Stimulated activated naive CD8-positive, alpha-beta T cell treated with anti-CD3 and anti-CD28 coated beads, Interleukin-15, amount 100 ng/mL, for 72 hours (primary cell): ENCODE measurements around the gene CLEC16A.
A peak's percentile ranks its signal among the peaks of the same experiment; 100 is the strongest.
"Not testable (repeated sequence)": the region's sequence is repeated elsewhere in the genome, so short reads cannot be mapped to it uniquely, and the experiment has no call there.

Experiments used
- ATAC-seq: fragments of 150-1000 bp; cut with Tn5 transposase; 2 replicates; pipeline ENCODE4 v1.10.0; 2021; ENCODE audit warnings: mild to moderate bottlenecking, moderate library complexity
- DNase-seq, 2 donors: peaks; one replicate each; pipeline ENCODE4 v3.0.0; 2021 to 2022
- H3K27ac Mint-ChIP-seq, 2 donors: one replicate each; pipeline ENCODE4 v1.8.0; 2022; ENCODE audit warnings: mild to moderate bottlenecking in 2 of 2, mixed read lengths in 2 of 2, moderate library complexity in 2 of 2
- H3K27me3 Mint-ChIP-seq: one replicate; pipeline ENCODE4 v1.8.0; 2022; ENCODE audit warnings: mixed read lengths
- H3K4me1 Mint-ChIP-seq: one replicate; pipeline ENCODE4 v1.8.0; 2022; ENCODE audit warnings: mild to moderate bottlenecking, mixed read lengths
- H3K4me3 Mint-ChIP-seq, 2 donors: one replicate each; pipeline ENCODE4 v1.8.0; 2022; ENCODE audit warnings: mild to moderate bottlenecking in 2 of 2, mixed read lengths in 2 of 2, moderate library complexity in 1 of 2
- H3K9me3 Mint-ChIP-seq, 2 donors: one replicate each; pipeline ENCODE4 v1.8.0; 2022; ENCODE audit warnings: mixed read lengths in 2 of 2

CLEC16A gene

GRCh38 chr16:10921536-10922327 lies 22.6 kb upstream of the CLEC16A start:
- ATAC-seq, result no peak
- Mint-ChIP-seq H3K27ac (no peak overlapping the region), H3K4me1 (peaks cover 7% of the 10 kb centered on the region), H3K9me3 (no peaks in the 10 kb centered on the region), H3K4me3 (no peak overlapping the region), H3K27me3 (no peaks in the 10 kb centered on the region)
- no peak for DNase-seq

GRCh38 chr16:10922328-10923145 lies 21.8 kb upstream of the CLEC16A start:
- H3K9me3 Mint-ChIP-seq, result no peaks in the 10 kb centered on the region
- no peaks in the 10 kb centered on the region for H3K27me3 Mint-ChIP-seq
- DNase-seq (no peak), ATAC-seq (no peak)
- H3K27ac Mint-ChIP-seq, result no peak overlapping the region
- no peak overlapping the region for H3K4me3 Mint-ChIP-seq
- peaks cover 7% of the 10 kb centered on the region for H3K4me1 Mint-ChIP-seq

GRCh38 chr16:10923146-10923649 lies 21.2 kb upstream of the CLEC16A start:
- Mint-ChIP-seq H3K27me3 (no peaks in the 10 kb centered on the region), H3K27ac (no peak overlapping the region), H3K9me3 (no peaks in the 10 kb centered on the region), H3K4me1 (peaks cover 7% of the 10 kb centered on the region), H3K4me3 (no peak overlapping the region)
- no peak for DNase-seq
- no peak for ATAC-seq

GRCh38 chr16:10923650-10924214 lies 20.6 kb upstream of the CLEC16A start:
- ATAC-seq (no peak), DNase-seq (no peak)
- no peaks in the 10 kb centered on the region for H3K9me3 Mint-ChIP-seq
- no peak overlapping the region for H3K4me3 Mint-ChIP-seq
- no peaks in the 10 kb centered on the region for H3K27me3 Mint-ChIP-seq
- peak overlapping the region in 1 of 2 donors; percentile 69 for H3K27ac Mint-ChIP-seq
- peaks cover 2% of the 10 kb centered on the region for H3K4me1 Mint-ChIP-seq

- not testable (repeated sequence) for H3K9me3 Mint-ChIP-seq, H3K27ac Mint-ChIP-seq
Measured at GRCh38 chr16:10925285-10925684, 19.1 kb upstream of the CLEC16A start.

GRCh38 chr16:10926094-10926493 lies 18.3 kb upstream of the CLEC16A start:
- no peak for ATAC-seq
- no peak overlapping the region for H3K4me3 Mint-ChIP-seq
- no peaks in the 10 kb centered on the region for H3K27me3 Mint-ChIP-seq
- no peak for DNase-seq
- peaks cover 12% of the 10 kb centered on the region for H3K4me1 Mint-ChIP-seq
- no peak overlapping the region for H3K27ac Mint-ChIP-seq
- no peaks in the 10 kb centered on the region for H3K9me3 Mint-ChIP-seq

More at GRCh38 chr16:10925285-10925684, 19.1 kb upstream of the CLEC16A start:
- ATAC-seq, H3K4me1 Mint-ChIP-seq, H3K27me3 Mint-ChIP-seq, H3K4me3 Mint-ChIP-seq, DNase-seq: not testable (repeated sequence)

GRCh38 chr16:10926867-10927266 lies 17.5 kb upstream of the CLEC16A start:
- Mint-ChIP-seq H3K27me3 (no peaks in the 10 kb centered on the region), H3K9me3 (no peaks in the 10 kb centered on the region), H3K27ac (no peak overlapping the region), H3K4me3 (no peak overlapping the region), H3K4me1 (peaks cover 20% of the 10 kb centered on the region)
- DNase-seq (no peak), ATAC-seq (no peak)

- ATAC-seq, result no peak
Measured at GRCh38 chr16:10927497-10928112, 16.8 kb upstream of the CLEC16A start.

GRCh38 chr16:10929097-10929496 lies 15.3 kb upstream of the CLEC16A start:
- not testable (repeated sequence) for H3K4me3 Mint-ChIP-seq, H3K9me3 Mint-ChIP-seq, ATAC-seq, H3K27me3 Mint-ChIP-seq, DNase-seq
- peaks cover 33% of the 10 kb centered on the region for H3K4me1 Mint-ChIP-seq
- peak overlapping the region in 1 of 2 donors; percentile 59 for H3K27ac Mint-ChIP-seq

More at GRCh38 chr16:10927497-10928112, 16.8 kb upstream of the CLEC16A start:
- no peak overlapping the region for H3K4me3 Mint-ChIP-seq
- no peaks in the 10 kb centered on the region for H3K9me3 Mint-ChIP-seq
- no peaks in the 10 kb centered on the region for H3K27me3 Mint-ChIP-seq
- no peak for DNase-seq
- peak overlapping the region in 1 of 2 donors; percentile 72 for H3K27ac Mint-ChIP-seq
- peaks cover 20% of the 10 kb centered on the region for H3K4me1 Mint-ChIP-seq

- no peak overlapping the region for H3K4me3 Mint-ChIP-seq
- no peaks in the 10 kb centered on the region for H3K9me3 Mint-ChIP-seq
- H3K4me1 Mint-ChIP-seq, result peaks cover 42% of the 10 kb centered on the region
- no peaks in the 10 kb centered on the region for H3K27me3 Mint-ChIP-seq
- no peak for DNase-seq
- no peak overlapping the region for H3K27ac Mint-ChIP-seq
- ATAC-seq, result no peak
Measured at GRCh38 chr16:10929853-10930754, 14.3 kb upstream of the CLEC16A start.

GRCh38 chr16:10930755-10931093 lies 13.6 kb upstream of the CLEC16A start:
- H3K27ac Mint-ChIP-seq, result no peak overlapping the region
- ATAC-seq, result no peak
- H3K9me3 Mint-ChIP-seq, result no peaks in the 10 kb centered on the region
- DNase-seq, result no peak
- no peak overlapping the region for H3K4me3 Mint-ChIP-seq
- H3K4me1 Mint-ChIP-seq, result peaks cover 45% of the 10 kb centered on the region
- no peaks in the 10 kb centered on the region for H3K27me3 Mint-ChIP-seq

- DNase-seq, result no peak
- no peak for ATAC-seq
- Mint-ChIP-seq H3K4me1 (peaks cover 49% of the 10 kb centered on the region), H3K9me3 (no peaks in the 10 kb centered on the region), H3K27ac (no peak overlapping the region), H3K4me3 (no peak overlapping the region), H3K27me3 (no peaks in the 10 kb centered on the region)
Measured at GRCh38 chr16:10931134-10931533, 13.2 kb upstream of the CLEC16A start.

- Mint-ChIP-seq H3K4me3 (no peak overlapping the region), H3K27ac (no peak overlapping the region), H3K4me1 (peaks cover 59% of the 10 kb centered on the region), H3K27me3 (no peaks in the 10 kb centered on the region), H3K9me3 (no peaks in the 10 kb centered on the region)
- ATAC-seq, result no peak
- no peak for DNase-seq
Measured at GRCh38 chr16:10931977-10932632, 12.3 kb upstream of the CLEC16A start.

- DNase-seq (no peak), ATAC-seq (no peak)
- H3K4me3 Mint-ChIP-seq, result no peak overlapping the region
- H3K4me1 Mint-ChIP-seq, result peaks cover 69% of the 10 kb centered on the region
- no peaks in the 10 kb centered on the region for H3K27me3 Mint-ChIP-seq
- peak overlapping the region in 1 of 2 donors; percentile 13 for H3K27ac Mint-ChIP-seq
- no peaks in the 10 kb centered on the region for H3K9me3 Mint-ChIP-seq
Measured at GRCh38 chr16:10932959-10933710, 11.2 kb upstream of the CLEC16A start.
